Ramos (cell line): ENCODE results near the gene AMER2.

Experiments used
- in situ Hi-C: fragments of 300-500 bp; cut with MboI; formaldehyde crosslinking; loops from one replicate; pipeline ENCODE4 v1.14.3; 2022; ENCODE audit warnings: low sequenced_read_pairs; ENCODE audit not compliant: unreplicated experiment

The AMER2 gene

DNA sequence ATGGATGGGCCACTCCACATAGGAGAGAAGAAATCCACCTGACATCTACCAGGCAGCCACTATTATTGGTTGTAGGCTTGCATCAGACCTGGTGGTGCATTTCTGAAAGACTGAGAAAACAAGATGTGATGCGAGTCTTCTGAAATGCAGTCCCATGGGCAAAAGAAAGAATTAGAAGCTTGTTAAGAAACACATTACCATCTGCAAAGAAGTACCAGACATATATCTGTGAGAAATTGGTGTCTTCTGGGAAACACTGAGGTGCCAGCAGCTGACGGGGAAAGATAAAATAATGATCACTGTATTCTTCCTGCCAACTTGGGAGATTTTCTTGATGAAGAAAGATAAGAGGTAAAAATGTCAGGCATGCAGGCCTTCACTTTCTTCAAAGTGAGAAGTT, 14.4 kb downstream of the AMER2 start:
- in situ Hi-C loops = no loop called here

DNA sequence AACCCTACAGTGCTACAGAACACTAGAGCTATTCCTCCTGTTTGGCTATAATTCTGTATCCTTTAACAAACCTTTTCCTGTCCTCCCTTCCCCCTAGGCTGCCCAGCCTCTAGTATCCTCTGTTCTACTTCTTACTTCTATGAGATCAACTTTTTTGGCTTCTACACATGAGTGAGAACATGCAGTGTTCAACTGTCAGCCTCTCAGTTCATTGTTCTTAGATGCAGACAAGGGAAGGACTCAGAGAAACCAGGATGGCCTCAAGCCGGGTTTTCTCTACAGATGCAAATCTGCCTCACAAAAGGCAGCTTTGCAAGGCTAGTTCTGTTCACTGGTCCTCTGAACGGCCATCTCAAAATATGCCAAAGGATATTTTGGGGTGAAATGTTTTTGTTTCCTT, 18.4 kb downstream of the AMER2 start:
- in situ Hi-C loops = no loop called here

DNA sequence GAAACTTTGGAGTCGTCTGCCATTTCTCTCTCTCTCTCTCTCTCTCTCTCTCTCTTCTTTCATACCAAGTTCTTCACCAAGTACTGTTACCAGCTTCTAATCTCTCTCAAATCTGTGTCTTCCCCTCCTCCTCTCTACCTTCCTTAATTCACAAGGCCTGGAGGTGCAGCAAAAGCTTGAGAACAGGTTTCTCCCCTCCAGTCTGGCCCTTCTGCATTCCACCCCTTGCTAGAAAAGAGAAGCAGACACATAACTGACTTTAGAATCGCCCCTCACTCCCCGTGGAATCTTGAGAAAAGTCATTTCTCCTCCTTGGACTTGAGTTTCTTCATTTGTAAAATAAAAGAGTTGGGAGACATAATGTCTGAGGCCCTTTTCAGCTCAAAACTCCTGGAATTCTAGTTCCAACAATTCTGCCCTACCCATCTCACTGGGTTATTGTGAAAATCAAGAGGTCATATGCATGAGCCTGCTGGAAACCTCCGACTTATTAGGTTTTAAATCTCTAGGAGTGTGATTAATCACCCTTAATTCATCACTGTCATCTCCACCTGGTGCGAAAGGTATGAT, 20.4 kb downstream of the AMER2 start:
- in situ Hi-C loops = no loop called here

DNA sequence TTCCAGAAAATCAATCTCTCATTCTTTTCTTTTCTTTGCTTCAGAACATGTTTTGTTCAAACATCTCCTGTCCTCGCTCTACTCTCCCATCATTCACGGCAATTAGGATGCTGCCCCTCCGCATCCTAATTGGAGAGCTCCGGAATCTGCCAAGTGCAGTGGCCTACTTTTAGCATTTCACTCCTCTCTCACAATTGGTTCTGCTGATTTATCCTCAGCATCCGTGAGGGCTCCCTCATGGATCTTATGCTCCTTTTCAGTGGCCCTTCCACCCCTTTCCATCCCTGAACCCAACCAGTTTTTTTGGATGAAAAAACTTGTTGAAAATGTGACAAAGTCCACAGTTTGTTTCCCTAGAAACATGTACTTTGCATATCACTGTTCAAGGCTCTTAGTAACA, 22.4 kb downstream of the AMER2 start:
- in situ Hi-C loops = no loop called here

DNA sequence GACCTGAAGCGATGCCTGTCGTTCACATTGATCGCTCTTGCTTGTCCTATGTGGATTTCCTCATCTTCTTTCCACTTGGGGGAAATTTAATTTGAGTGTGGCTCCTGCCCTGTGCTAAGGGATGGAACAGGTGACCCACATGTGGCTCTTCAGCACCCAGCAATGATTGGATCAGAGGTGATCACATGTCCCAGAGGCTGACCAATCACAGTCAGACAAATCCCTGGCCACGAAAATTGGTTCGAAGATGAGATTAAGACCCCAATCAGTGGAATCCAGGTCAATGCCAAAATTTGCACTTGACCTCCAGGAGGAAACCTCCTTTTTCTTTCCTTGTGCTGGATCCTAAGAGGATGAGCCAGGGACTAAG, 23.7 kb downstream of the AMER2 start:
- in situ Hi-C loops = no loop called here

DNA sequence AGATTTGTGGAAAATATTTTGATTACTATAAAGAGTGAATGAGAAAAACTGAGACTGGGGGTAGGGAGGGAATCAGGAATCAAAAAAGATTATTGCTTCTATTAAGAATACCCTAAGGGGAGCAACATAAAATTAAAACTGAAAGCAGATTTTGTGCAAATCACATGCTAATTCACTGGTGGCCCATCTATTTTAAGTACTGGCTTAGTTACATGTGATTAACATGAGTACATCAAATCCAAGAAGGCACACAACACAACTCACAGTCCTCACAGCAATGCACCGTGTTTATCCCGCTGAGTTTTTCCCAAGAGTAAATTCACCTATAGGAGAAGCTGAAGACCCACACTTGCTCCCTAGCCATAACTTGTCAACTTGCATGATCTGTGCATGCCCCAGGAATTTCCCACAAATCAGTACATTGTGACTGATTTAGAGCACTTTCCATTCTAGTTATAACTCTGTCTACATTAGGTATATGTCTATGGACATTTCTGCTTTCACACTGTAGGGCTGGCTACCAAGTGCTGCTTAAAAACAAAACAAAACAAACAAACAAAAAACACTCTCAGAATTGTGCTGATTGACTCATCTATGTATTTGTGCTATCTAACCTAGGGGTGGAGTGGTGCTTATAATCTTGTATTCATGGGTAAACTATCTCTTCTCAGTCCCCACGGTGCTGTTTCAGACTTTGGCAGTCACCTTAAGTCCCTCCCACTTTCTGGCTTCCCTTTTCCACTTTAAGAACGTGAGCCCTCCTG, 24.3 kb downstream of the AMER2 start:
- in situ Hi-C loops = no loop called here

DNA sequence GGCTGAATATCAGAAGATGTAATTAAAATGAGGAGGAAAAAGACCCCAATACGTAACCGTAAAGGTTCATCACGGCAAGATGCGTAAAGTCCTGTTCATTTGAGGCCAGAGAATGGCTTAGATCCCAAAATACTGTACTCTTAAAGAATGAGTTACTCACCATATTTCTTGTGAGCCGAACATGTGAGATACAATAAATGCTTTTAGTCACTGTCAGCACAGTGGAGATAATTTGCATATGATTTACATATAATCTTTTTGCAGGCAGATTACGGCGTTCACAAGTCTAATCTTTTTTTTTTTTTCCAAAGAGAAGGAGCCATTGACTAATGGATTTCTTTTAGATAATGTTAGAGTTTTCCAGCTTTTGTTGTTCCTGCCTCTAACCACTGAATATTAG, 28.4 kb downstream of the AMER2 start:
- in situ Hi-C loops = no loop called here

DNA sequence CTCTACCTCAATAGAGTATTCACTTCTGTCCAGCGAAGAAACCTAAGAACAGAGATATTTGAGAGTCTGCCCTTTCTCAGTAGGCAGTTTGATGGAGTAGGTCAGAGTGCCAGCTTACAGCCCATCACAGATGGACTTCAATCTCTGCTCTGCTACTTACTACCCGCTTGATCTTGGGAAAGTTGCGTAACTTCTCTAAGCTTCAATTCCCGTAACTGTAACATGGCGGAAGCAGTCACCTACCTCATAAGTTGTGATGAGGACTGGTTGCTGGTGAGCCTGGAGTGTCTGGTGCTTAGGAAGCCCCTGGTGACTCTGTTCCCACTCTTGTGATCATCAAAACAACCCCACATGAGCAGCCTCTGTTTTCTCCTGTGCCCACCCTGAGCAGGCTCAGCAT, 31.0 kb downstream of the AMER2 start:
- in situ Hi-C loops = no loop called here

DNA sequence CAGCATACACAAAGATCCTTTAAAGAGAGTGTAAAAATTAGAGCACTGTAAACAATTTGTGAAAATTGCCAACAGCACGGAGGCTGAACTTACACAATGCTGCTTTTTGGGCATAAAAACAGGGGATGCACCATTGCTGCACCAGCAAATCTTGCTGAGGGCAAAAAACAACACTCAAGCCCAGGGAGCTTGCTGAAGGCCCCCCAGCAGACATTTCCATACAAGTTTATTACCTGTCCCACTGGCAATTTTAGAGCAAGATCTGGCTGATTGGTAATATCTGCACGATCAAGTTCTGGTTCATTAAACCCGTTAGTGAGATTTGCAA, 34.3 kb downstream of the AMER2 start:
- in situ Hi-C loops = no loop called here

DNA sequence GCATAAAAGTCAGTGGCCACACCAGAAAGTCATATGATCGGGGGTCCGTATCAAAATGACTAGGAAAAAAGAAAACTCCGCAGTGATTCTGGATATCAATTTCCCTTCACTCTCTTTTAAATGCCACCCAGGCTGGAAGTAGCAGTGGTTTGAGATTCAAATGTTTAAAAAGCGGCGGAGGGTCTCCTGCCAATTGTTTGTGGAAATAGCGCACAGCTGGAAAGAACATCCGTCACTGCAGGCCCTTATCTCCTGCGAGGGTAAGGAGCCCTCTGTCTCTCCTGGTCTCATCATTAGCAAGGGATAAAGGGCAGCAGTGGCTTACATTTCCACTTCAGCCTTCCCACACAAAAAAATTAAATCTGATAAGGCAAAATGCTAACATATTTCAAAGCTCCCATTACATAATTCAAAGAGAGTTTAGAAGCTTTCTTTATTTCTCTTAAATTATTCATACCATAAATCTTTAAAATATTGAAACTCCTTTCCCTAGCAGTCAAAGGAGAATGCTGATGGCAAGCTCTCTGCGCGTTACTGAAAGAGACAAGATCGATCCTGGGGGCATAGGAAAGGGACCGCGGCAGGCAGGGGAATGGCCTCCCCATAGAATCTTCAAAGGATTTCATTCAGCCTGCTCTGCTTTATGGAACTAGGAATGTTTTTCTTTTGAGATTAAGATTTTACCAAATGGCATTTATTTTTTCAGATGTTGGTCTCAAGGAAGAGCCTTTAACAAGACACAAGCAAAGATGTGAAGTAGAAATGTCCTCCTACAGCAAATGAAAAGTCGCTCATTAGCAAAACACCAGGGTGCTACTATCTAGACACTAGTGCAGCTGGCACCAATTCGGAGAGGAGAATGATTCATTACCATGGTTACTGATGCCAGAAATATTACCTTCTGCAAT, 35.0 kb downstream of the AMER2 start:
- in situ Hi-C loops = no loop called here

DNA sequence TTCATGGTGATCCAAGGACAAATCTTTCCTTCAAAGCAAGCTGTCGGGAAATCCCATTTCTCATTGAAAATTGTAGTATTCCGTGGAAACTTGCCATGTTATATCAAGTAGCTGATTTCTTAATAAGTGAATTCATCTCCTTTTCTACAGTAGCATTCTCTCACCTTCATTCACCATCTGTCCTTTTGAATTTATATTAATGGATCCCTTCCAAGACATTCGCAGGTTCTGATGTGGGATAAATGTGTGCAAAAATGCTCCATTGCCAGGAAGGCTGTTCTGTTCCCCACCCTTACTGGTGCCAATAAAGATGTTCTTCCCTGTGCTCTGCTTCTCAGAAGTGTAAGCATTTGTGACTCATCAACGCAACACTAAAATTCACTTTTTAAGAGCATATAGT, 36.2 kb downstream of the AMER2 start:
- in situ Hi-C loops = no loop called here

DNA sequence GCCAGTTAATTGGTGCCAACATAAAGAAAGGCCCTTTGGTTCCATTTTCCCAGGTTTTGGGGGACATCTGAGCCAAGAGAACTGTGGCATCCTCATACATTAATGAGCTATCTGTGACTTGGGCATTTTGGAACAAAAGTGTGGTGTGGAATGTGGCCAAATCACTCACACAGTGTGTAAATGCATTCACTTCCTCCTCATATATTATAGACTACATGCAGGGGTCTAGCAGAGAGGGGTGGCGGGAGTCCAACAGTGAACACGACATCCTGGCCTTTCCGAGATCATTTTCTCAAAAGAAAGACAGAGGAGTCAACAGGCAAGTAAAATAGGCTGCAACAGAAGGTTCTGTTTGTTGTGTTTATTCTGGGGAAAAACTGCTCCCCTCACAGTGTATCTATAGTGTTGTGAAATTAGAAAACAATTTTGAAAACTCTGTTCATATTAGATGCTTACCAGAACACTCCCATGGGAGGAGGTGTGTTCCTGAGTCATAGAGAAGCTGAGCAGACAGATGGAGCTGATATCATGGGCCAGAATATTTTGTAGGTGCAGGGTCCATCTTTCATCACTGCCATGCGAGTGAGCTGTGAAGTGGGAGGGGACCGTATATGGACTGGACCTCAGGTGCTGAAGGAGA, 39.2 kb downstream of the AMER2 start:
- in situ Hi-C loops = no loop called here

DNA sequence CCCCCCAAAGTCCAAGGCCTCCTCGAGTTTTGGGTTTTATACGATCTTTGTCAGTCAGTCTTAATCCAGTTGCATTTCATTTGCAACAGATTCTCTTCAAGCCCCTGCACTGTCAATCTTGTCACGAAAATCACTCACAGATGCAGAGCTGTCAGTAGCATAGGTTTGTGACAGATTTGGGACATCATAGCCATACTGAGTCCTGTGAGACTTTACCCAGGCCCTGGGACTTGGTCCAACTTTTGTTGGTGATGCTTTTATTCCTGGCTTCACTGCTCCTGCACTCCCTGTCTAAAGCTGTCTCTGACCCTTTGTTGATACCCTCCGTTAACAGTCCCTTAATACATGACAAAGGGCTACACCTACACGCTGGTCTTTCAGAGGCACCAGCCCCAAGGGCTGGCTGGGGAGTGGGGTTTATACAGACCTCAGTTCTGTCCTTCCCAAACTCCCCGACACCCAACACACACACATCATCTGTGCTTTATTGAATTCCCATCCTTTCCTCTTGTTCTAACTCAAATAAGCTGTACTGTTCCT, 40.1 kb downstream of the AMER2 start:
- in situ Hi-C loops = no loop called here

DNA sequence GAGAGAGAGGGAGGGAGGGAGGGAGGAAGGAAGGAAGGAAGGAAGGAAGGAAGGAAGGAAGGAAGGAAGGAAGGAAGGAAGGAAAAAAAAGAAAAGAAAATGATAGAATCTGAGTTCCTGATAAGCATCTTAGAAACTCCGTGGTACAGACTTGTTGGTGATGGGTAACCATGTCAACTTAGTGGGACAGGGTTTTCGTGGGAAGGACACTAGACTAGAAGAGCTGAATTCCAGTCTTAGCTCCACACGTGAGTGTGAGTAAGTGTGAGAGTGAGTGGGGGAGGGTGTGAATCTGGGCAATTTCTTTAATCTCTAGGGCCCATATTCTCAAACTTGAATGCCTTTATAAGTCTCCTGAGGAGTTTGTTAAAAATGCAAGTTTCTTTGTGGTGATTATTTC, 41.1 kb downstream of the AMER2 start:
- in situ Hi-C loops = no loop called here

DNA sequence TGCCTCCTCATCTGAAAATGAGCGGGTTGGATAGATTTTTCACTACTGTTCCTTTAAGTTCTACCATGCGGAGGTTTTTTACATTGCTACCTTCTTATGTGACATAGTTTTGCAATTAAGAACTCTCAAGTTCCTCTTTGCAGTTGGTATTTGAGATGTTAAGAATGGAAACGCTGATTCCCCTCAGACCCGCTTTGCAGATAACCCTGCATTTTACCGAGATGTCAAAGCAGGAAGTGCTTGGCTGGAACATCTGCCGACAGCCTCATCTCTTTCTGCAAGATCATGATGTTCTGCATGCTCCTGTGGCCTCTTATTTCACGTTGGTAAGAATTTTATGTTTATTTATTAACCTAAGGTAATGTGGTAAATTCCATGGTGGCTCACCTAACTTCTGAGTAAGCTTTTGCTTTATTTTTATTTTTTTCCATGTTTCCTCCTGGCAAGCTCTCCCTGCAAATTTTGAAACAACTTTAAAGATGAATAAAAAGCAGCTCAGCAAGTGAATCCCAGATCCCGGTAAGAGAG, 53.6 kb downstream of the AMER2 start:
- in situ Hi-C loops = no loop called here

DNA sequence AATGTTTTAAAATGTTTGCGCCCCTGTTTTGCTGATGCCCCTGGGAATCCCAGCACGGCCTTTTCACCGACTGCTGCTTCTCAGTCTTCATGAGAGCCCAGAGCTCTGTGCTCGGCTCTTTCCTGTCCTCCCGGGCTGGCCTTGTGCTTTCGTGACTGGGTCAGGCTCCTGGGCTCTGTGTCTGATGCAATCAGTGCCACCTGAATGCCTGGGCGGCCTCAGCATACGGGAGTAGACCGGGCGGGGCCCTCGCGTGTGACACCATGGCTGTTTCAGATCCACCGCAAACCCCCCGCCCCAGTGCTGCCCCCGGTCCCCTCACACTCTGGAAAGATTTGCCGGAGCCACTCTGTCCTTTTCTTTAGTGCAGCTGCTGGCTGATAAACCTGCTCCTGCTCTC, 54.8 kb downstream of the AMER2 start:
- in situ Hi-C loops = no loop called here

DNA sequence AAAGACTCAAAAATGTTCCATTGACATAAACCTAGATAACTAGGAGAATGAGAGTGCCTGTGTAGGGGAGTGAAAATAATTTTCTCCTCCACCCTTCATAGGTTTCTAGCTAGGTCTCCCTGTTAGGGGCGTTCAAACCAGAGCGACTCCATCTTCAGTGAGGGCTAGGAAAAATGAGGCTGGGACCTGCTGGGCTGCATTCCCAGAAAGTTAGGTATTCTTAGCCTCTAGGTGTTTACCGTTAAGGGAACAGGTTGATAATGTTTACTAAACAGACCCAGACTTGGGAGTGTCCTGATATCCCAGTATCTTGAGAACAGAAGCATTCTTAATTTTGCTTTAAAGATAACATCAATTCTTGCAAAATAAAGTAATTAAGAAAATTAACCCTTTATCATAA, 56.0 kb downstream of the AMER2 start:
- in situ Hi-C loops = no loop called here

DNA sequence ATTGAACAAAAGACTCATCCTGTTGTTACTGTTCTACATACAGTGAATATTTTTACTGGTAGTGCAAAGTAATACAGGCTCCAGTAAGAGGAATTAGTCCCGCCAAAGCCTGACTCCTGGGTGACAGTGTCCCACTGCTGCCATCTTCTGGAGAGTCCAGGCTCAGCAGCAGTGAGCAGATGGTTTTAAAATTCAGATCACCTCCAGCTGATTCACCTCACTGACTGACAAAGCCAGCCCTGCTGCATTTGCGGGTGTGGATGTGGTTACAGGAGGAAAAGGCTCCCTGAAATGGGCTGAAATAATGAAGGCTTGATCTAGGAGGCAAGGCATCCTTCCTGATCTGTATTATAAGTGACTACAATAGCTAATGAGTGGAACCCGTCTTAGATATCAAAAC, 57.9 kb downstream of the AMER2 start:
- in situ Hi-C loops = no loop called here

DNA sequence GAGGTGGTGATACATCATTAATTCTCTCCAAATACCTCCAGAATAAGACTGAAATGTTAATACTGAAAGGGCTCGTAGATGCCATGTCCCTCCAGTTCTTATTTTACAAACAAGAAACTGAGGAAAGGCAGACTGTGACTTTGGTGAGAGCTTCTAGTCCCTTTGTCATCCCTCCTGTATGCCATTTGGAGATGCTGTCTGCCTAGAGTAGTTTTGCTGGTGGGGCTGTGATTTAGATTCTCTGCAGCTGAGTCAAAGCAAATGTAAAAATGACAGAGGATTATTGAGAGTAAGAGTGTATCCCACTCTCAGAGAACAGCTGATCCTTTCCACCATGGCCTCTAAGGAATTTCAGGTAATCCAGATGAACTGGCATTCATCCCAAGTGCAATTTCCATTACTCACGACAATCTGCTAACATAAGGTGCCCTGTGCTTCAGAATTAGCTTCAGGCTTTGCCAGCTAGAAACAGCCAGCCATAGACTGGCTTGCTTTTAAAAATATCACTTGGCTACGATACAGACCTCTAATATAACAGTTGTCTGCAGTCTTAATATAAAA, 59.3 kb downstream of the AMER2 start:
- in situ Hi-C loops = no loop called here
